Activated CD8-positive, alpha-beta memory T cell treated with anti-CD3 and anti-CD28 coated beads for 1 hour (primary cell): ENCODE results near the gene AATK.

Experiments used
- DNase-seq, 2 donors: peaks; one replicate each; pipeline ENCODE4 v3.0.0-alpha.2; 2020; ENCODE audit warnings: low read depth in 1 of 2; ENCODE audit errors: extremely low read depth in 1 of 2

The AATK gene

GRCh38 chr17:81195941-81196495 is 30.0 kb upstream of the AATK start:
- no peak for DNase-seq

- DNase-seq: no peak
Measured at GRCh38 chr17:81194941-81195901, 29.2 kb upstream of the AATK start.

GRCh38 chr17:81194225-81194760 is 28.3 kb upstream of the AATK start:
- no peak for DNase-seq

GRCh38 chr17:81193470-81194224 is 27.6 kb upstream of the AATK start:
- DNase-seq: no peak

- no peak for DNase-seq
Measured at GRCh38 chr17:81193051-81193410, 27.0 kb upstream of the AATK start.

- no peak for DNase-seq
Measured at GRCh38 chr17:81192386-81193050, 26.5 kb upstream of the AATK start.

GRCh38 chr17:81191646-81192045 is 25.6 kb upstream of the AATK start:
- no peak for DNase-seq

- DNase-seq: no peak
Measured at GRCh38 chr17:81191116-81191515, 25.1 kb upstream of the AATK start.

- DNase-seq: no peak
Measured at GRCh38 chr17:81190591-81190990, 24.6 kb upstream of the AATK start.

GRCh38 chr17:81189670-81190530 is 23.9 kb upstream of the AATK start:
- no peak for DNase-seq

- no peak for DNase-seq
Measured at GRCh38 chr17:81189016-81189415, 23.0 kb upstream of the AATK start.

- no peak for DNase-seq
Measured at GRCh38 chr17:81188491-81188840, 22.4 kb upstream of the AATK start.

- no peak for DNase-seq
Measured at GRCh38 chr17:81187586-81188490, 21.8 kb upstream of the AATK start.

- DNase-seq: no peak
Measured at GRCh38 chr17:81187120-81187519, 21.1 kb upstream of the AATK start.

- DNase-seq: no peak
Measured at GRCh38 chr17:81186203-81186602, 20.2 kb upstream of the AATK start.

- DNase-seq: no peak
Measured at GRCh38 chr17:81184555-81184954, 18.5 kb upstream of the AATK start.

- DNase-seq: no peak
Measured at GRCh38 chr17:81183807-81184206, 17.8 kb upstream of the AATK start.

GRCh38 chr17:81183316-81183715 is 17.3 kb upstream of the AATK start:
- DNase-seq: no peak

- no peak for DNase-seq
Measured at GRCh38 chr17:81182596-81182995, 16.6 kb upstream of the AATK start.
